A549 treated with ZK216348 at 1 μM for 4 hours (cell line): ENCODE results near the gene DNAJC3. TPM values are rescaled to one million over a fixed set of nuclear protein-coding genes. Genes with fewer than 3 reads are reported as not detected.

Experiments used
- total RNA-seq: library from RNA; stranded (reverse); fragments of 200-300 nt; extraction: Qiagen RNA extraction; gene quantifications from 5 replicates; pipeline ENCODE4 v1.2.3, GENCODE V29; 2022; ENCODE audit warnings: low read depth

DNAJC3 gene
- 8.3 to 14.3 TPM (median 11.4 TPM) in 5 replicates for total RNA-seq

GRCh38 chr13:95676762-95677563 is at the start of gene DNAJC3:
Gene DNAJC3, plus strand, starts transcription at chr13:95677139. Its CDS starts 117 bp downstream, at chr13:95677256.

GRCh38 chr13:95644601-95645052 is 32.3 kb upstream of the DNAJC3 start, which contains the start of gene DZIP1:
Gene DZIP1, minus strand, starts transcription at chr13:95644706. Its CDS starts 2,677 bp downstream, at chr13:95642029.

Other genes starting within 250 kb of the DNAJC3 start
- 0.18 to 0.20 TPM in 2 of 5 replicates, not detected in the others for gene CLDN10, start 124.4 kb upstream of the DNAJC3 start, total RNA-seq
- 9.0 to 18.8 TPM (median 14.1 TPM) in 5 replicates for gene DZIP1, start 32.4 kb upstream of the DNAJC3 start, total RNA-seq